Activated naive CD4-positive, alpha-beta T cell (primary cell): ENCODE measurements around the gene RMND1.
"Not testable (repeated sequence)": the region's sequence is repeated elsewhere in the genome, so short reads cannot be mapped to it uniquely, and the experiment has no call there.

Source experiments
- DNase-seq, 4 experiments: peaks; one replicate each; lab custom pipeline; 2025; lab: John Stamatoyannopoulos, UW

Gene RMND1

GRCh38 chr6:151451417-151451949 is 443 bp downstream of the RMND1 start:
- no peak for DNase-seq

- not testable (repeated sequence) for DNase-seq
Measured at GRCh38 chr6:151450928-151451327, 998 bp downstream of the RMND1 start.

- no peak for DNase-seq
Measured at GRCh38 chr6:151448623-151449022, 3.3 kb downstream of the RMND1 start.

GRCh38 chr6:151447237-151447636 is 4.7 kb downstream of the RMND1 start:
- DNase-seq = no peak

GRCh38 chr6:151445482-151445881 is 6.4 kb downstream of the RMND1 start:
- DNase-seq = no peak

GRCh38 chr6:151443911-151444621 is 7.9 kb downstream of the RMND1 start:
- DNase-seq = no peak

GRCh38 chr6:151443454-151443853 is 8.5 kb downstream of the RMND1 start:
- DNase-seq = no peak

GRCh38 chr6:151442371-151442770 is 9.6 kb downstream of the RMND1 start:
- no peak for DNase-seq

GRCh38 chr6:151441390-151442166 is 10.3 kb downstream of the RMND1 start:
- no peak for DNase-seq

- DNase-seq = no peak
Measured at GRCh38 chr6:151440930-151441329, 11.0 kb downstream of the RMND1 start.

- DNase-seq = no peak
Measured at GRCh38 chr6:151440498-151440897, 11.4 kb downstream of the RMND1 start.

- no peak for DNase-seq
Measured at GRCh38 chr6:151437401-151437800, 14.5 kb downstream of the RMND1 start.

GRCh38 chr6:151436802-151437201 is 15.1 kb downstream of the RMND1 start:
- DNase-seq = no peak

GRCh38 chr6:151436300-151436699 is 15.6 kb downstream of the RMND1 start:
- no peak for DNase-seq

GRCh38 chr6:151434369-151434768 is 17.6 kb downstream of the RMND1 start:
- no peak for DNase-seq

- DNase-seq = no peak
Measured at GRCh38 chr6:151432651-151433050, 19.3 kb downstream of the RMND1 start.

GRCh38 chr6:151431337-151431736 is 20.6 kb downstream of the RMND1 start:
- DNase-seq = no peak

- DNase-seq = no peak
Measured at GRCh38 chr6:151430886-151431285, 21.0 kb downstream of the RMND1 start.

GRCh38 chr6:151428093-151428735 is 23.7 kb downstream of the RMND1 start:
- DNase-seq = no peak

- no peak for DNase-seq
Measured at GRCh38 chr6:151425561-151425960, 26.4 kb downstream of the RMND1 start.

GRCh38 chr6:151422981-151423380 is 28.9 kb downstream of the RMND1 start:
- DNase-seq = no peak

- DNase-seq = no peak
Measured at GRCh38 chr6:151417477-151417876, 34.4 kb downstream of the RMND1 start.
